Testis (tissue), 2 donors: ENCODE measurements around the gene SLC12A6.
"Not testable (repeated sequence)": the region's sequence is repeated elsewhere in the genome, so short reads cannot be mapped to it uniquely, and the experiment has no call there.

ENCODE experiments used
- CTCF ChIP-seq, 3 experiments: fragments of 450-650 bp in 2 of 3; fragments of 200-600 bp in 1 of 3; sonication (generic) in 1 of 3; IDR thresholded peaks; one replicate each; pipeline ENCODE4 v1.5.1; 2016 to 2019; ENCODE audit warnings: antibody characterized with exemption in 3 of 3, mild to moderate bottlenecking in 2 of 3, moderate library complexity in 1 of 3
- POLR2A ChIP-seq: fragments of 450-650 bp; IDR thresholded peaks from one replicate; pipeline ENCODE4 v1.6.1; 2017; ENCODE audit warnings: antibody characterized with exemption, mild to moderate bottlenecking, moderate library complexity

GRCh38 chr15:34375541-34375940 lies 38.0 kb upstream of the SLC12A6 start:
- not testable (repeated sequence) for TF ChIP-seq CTCF (IDR thresholded peaks at IDR 0.05); POLR2A
